ENCODE data around the gene AHRR.

AHRR gene

DNA sequence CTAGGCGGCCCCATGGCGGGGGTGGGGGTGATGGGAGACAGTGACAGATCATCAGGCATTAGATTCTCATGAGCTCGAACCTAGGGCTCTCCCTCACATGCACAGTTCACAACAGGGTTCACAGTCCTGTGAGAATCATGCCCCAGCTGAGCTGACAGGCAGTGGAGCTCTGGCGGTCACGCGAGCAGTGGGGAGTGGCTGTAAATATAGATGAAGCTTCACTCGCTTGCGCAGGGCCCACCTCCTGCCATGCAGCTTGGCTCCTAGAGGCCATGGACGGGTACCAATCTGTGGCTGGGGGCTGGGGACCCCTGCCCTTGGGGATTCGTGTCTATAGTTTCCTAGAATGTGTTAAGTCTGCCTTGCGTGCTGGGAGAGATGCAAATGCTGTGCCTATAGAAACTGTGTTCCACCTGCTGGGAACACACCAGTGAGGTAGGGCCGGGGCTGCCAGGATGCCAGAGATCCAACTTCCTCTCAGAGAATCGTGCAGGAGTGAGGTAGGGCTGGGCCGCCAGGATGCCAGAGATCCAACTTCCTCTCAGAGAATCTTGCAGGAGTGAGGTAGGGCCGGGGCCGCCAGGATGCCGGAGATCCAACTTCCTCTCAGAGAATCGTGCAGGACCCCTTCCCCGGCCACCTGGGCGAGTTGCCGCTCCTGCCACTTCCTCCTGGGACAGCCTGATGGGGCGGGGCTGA lies 107.4 kb downstream of the AHRR start:
- Mint-ChIP-seq H3K36me3 (peaks cover 41% of the 10 kb centered on the region), H3K9me3 (no peaks in the 10 kb centered on the region), H3K4me3 (no peak overlapping the region), H3K27ac (no peak overlapping the region), H3K4me1 (peaks cover 31% of the 10 kb centered on the region)
- ATAC-seq, result no peak
- DNase-seq (ENCODE audit: low spot score in 2 of 2), result no peak

DNA sequence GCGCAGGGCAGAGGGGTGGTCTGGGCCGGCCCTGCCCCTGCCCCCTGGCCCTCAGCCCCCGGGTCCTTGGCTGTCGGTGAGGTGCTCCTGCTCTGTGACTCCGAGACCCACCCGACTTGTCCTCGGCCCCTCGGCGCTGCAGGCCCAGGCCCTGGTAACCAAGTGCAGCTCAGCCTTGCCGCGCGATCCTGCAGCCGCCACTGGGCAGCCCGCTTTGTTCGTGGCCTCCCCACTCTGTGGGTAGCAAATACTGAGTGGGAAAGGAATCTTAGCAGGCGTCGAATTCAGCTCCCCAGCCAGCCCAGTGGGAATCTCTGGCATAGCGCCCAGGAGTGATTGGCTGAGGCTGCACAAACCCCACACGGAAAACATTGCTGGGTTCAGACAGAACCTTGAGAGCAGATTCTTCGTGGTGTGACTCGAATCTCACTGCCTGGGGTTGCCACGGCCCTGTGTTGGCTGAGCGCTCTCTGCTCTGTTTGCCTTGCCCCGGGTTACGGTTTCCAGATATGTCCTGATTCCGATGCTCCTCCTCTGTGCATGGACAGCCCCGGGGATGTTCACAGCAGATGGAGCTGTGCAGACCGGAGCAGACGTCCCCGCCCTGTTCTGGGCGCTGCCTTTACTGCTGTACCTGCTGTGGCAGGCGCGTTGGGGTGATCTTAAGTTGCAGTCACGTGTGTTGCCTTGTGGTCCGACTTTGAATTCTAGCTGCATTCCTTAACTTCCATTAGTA lies 108.1 kb downstream of the AHRR start:
- H3K4me3 Mint-ChIP-seq, result no peak overlapping the region
- H3K36me3 Mint-ChIP-seq, result peaks cover 42% of the 10 kb centered on the region
- DNase-seq (ENCODE audit: low spot score in 2 of 2) (no peak), ATAC-seq (no peak)
- no peak overlapping the region for H3K27ac Mint-ChIP-seq
- no peaks in the 10 kb centered on the region for H3K9me3 Mint-ChIP-seq
- H3K4me1 Mint-ChIP-seq, result peaks cover 29% of the 10 kb centered on the region

DNA sequence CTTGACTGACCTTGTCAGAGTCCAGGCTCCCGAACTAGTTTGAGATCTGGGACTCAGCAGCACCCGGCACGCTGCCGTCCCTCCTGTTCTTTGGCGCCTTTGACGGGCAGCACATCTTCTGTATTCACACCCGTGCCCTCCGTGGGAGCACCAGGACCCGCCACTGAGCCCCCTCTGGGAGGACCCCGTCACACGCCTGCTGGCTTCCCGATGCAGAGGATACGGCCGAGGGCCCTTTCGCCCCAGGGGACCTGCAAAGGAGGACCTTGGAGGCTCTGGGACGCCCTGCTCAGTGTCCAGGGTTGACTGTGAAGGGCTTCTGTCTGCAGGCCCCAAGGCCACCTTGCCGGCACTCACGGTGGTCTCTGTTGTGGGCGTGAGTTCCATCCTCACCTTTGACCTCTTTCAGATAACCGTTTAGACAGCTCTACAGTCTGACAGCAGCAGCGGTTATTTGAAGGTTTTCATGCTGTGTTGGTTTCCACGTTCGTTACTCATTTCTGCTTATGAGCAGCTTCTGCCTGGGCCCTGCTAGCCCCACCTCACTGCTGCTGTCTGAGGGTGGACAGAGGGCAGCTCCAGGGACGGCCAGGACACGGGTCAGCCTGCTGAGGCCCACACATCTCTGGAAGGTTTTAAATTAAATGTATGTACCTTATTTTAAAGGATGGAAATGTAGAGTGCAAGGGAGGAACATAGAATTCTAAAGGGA lies 108.9 kb downstream of the AHRR start:
- ATAC-seq, result no peak
- peaks cover 25% of the 10 kb centered on the region for H3K4me1 Mint-ChIP-seq
- H3K9me3 Mint-ChIP-seq, result no peaks in the 10 kb centered on the region
- peaks cover 47% of the 10 kb centered on the region for H3K36me3 Mint-ChIP-seq
- no peak overlapping the region for H3K27ac Mint-ChIP-seq
- no peak for DNase-seq (ENCODE audit: low spot score in 2 of 2)
- H3K4me3 Mint-ChIP-seq, result no peak overlapping the region

DNA sequence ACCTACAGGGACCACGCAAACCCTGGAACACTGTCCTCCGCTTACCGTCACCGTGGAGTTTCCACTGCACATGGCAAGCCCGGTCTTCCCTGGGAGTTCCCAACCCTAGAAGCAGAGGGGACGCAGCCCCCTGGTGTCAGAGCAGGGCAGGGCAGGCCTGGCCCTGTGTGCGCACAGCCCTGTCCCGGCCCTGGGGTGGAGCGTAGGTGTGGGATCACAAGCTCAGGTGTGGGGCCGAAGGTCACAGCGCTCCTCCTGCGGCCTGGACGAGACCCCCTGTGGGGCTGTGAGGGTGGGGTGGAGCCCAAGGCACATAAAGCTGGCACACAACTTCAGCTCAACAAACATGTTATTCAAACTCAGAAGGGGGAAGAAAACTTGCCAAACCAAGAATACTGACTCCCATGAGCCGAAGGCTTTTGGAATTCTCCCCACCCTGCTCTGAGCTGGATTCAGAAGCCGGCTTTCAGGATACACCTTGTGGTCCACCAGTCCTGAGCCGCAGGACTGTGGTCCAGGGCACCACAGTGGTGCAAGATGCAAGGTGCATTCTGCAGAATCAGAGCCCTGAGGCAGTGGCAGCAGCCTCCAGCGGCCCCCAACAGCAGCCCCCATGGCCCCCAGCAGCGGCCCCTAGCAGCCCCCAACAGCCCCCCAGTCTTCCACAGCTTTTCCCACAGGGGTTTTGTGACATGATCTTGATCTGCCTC lies 109.6 kb downstream of the AHRR start:
- Mint-ChIP-seq H3K36me3 (peaks cover 51% of the 10 kb centered on the region), H3K4me3 (no peak overlapping the region), H3K9me3 (no peaks in the 10 kb centered on the region), H3K27ac (peak overlapping the region; percentile 64), H3K4me1 (peaks cover 20% of the 10 kb centered on the region)
- ATAC-seq (peak; percentile 88), DNase-seq (ENCODE audit: low spot score in 2 of 2) (peak in 1 of 2 donors; percentile 64)

DNA sequence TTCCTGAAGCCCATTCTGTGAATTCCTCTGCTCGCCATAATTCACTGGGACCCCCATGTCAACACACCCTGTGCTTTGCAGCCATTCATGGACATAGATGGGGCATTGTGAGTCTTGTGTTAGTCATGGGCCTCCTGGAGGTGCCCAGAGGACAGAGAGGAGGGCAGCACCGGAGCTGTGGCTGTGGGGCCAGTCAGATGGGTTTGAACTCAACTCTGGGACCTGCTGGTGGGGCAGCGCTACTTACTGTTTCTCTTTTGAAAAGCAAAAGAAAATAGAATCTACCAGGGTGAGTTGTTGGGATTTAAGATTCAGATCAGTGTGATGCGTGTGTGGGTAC lies 110.2 kb downstream of the AHRR start:
- peak overlapping the region; percentile 64 for H3K27ac Mint-ChIP-seq
- ATAC-seq (no peak), DNase-seq (ENCODE audit: low spot score in 2 of 2) (no peak)
- H3K4me3 Mint-ChIP-seq, result no peak overlapping the region
- no peaks in the 10 kb centered on the region for H3K9me3 Mint-ChIP-seq
- peaks cover 15% of the 10 kb centered on the region for H3K4me1 Mint-ChIP-seq
- H3K36me3 Mint-ChIP-seq, result peaks cover 51% of the 10 kb centered on the region

DNA sequence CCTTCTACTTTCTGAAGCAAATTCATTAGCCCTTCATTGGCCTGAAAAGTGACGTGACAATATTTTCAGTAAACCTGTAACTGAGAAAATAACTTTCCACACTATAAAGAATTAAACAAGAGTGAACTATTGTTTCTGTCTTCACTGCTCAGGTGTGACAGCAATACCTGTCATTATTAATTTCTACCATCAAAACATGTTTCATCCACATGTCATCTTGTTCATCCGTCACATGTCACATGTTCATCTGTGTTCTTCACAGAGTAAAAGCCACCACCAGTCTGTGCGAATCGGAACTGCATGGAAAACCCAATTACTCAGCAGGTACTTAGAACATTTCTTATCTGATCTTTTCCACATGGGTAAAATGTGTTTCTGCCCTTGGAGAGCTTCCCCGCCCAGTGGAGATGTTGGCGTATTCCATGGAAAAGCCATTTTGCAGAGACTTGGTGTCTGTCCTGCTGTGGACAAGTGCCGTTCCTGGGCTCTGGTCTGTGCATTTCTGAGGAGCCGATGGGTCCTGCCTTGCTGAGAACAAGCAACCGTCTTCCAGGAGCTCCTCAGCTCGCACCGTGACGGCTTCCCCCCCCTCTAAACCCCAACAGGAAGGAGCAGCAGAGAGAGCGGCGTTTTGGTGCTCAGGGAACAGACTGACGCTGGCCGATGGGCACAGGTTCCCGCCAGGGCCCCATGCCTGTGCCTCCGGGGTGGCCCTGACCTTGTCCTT lies 110.8 kb downstream of the AHRR start:
- no peak overlapping the region for H3K4me3 Mint-ChIP-seq

DNA sequence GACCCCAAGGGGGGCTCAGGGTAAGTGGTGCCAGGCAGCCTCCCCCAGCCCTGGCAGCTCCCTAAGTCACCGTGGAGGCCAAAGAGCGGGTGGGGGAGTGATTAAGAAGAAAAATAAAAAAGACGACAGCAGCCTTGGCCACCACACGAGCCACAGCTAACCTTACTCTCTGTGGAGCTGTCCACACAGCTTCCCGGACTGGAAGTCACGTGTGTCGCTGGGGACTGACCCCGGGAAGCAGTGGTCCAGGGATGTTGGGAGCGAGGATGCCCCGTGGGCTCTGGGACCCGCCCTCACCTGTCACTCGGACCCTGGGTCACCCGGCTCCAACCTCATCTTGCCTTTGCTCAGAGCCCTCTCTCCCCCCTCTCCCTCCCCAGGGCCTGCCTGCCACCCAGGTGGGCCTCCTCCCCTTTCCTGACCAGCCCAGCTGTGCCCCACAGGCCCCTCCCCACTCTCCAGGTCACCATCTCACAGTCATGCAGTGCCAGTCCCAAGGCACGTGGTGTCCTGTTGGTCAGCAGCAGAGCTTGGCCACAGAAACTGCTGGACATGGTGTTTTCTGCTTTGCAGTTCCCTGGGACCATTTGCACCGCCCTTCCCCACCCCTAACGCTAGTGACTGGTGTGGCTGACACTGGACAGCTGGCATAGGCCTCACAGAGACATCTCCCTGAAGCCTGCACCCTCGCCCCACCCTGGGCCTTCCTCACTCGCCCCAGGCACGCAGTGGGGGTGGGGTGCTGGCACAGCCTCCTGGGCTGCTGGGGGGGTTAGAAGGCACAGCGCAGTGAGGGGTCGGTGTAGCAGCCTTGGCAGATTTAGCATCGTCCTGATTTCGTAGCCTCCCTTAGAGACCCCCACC lies 111.6 kb downstream of the AHRR start:
- H3K4me1 Mint-ChIP-seq, result peaks cover 15% of the 10 kb centered on the region
- H3K27ac Mint-ChIP-seq, result peak overlapping the region; percentile 40
- no peaks in the 10 kb centered on the region for H3K9me3 Mint-ChIP-seq
- DNase-seq (ENCODE audit: low spot score in 2 of 2) (no peak), ATAC-seq (no peak)
- H3K4me3 Mint-ChIP-seq, result no peak overlapping the region
- H3K36me3 Mint-ChIP-seq, result peaks cover 47% of the 10 kb centered on the region

More for the DNA sequence above, 110.8 kb downstream of the AHRR start:
- peak overlapping the region; percentile 64 for H3K27ac Mint-ChIP-seq
- ATAC-seq (no peak), DNase-seq (ENCODE audit: low spot score in 2 of 2) (no peak)
- H3K9me3 Mint-ChIP-seq, result no peaks in the 10 kb centered on the region
- H3K4me1 Mint-ChIP-seq, result peaks cover 15% of the 10 kb centered on the region
- peaks cover 47% of the 10 kb centered on the region for H3K36me3 Mint-ChIP-seq

DNA sequence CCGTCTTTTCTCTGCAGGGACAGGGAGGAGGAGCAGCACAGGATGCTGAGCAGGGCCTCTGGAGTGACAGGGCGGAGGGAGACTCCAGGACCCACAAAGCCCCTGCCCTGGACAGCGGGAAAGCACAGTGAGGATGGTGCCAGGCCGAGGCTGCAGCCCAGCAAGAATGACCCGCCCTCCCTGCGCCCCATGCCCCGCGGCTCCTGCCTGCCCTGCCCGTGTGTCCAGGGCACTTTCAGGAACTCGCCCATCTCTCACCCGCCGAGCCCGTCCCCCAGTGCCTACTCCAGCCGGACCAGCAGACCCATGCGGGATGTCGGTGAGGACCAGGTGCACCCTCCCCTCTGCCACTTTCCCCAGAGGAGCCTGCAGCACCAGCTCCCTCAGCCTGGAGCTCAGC lies 112.3 kb downstream of the AHRR start:
- Mint-ChIP-seq H3K27ac (peak overlapping the region; percentile 40), H3K4me1 (peaks cover 15% of the 10 kb centered on the region), H3K4me3 (no peak overlapping the region), H3K36me3 (peaks cover 47% of the 10 kb centered on the region), H3K9me3 (no peaks in the 10 kb centered on the region)
- ATAC-seq (no peak), DNase-seq (ENCODE audit: low spot score in 2 of 2) (no peak)

DNA sequence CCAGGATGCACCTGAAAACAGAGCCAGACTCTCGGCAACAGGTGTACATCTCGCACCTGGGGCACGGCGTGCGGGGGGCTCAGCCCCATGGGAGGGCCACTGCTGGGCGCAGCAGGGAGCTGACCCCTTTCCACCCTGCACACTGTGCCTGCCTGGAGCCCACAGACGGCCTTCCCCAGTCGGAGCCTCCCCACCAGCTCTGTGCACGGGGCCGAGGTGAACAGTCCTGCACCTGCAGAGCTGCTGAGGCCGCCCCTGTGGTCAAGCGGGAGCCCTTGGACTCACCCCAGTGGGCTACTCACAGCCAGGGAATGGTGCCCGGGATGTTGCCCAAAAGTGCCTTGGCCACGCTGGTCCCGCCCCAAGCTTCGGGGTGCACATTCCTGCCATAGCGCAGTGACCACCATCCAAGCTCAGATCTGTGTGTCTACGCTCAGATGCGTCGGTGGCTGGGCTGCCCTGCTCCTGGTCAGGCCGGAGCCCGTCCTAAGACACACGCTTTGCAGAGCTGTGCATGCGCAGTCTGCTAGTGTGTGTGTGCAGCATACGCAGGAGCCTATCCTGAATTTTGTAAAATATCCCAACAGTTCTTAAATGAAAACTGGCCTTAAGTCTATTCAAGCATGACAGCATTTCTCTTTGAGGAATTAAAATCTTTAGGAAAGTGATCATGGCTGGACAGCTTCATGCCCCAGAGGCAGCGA lies 113.1 kb downstream of the AHRR start:
- H3K9me3 Mint-ChIP-seq, result no peaks in the 10 kb centered on the region
- no peak overlapping the region for H3K4me3 Mint-ChIP-seq
- H3K4me1 Mint-ChIP-seq, result peaks cover 15% of the 10 kb centered on the region
- H3K27ac Mint-ChIP-seq, result no peak overlapping the region
- peaks cover 47% of the 10 kb centered on the region for H3K36me3 Mint-ChIP-seq
- DNase-seq (ENCODE audit: low spot score in 2 of 2) (no peak), ATAC-seq (no peak)

DNA sequence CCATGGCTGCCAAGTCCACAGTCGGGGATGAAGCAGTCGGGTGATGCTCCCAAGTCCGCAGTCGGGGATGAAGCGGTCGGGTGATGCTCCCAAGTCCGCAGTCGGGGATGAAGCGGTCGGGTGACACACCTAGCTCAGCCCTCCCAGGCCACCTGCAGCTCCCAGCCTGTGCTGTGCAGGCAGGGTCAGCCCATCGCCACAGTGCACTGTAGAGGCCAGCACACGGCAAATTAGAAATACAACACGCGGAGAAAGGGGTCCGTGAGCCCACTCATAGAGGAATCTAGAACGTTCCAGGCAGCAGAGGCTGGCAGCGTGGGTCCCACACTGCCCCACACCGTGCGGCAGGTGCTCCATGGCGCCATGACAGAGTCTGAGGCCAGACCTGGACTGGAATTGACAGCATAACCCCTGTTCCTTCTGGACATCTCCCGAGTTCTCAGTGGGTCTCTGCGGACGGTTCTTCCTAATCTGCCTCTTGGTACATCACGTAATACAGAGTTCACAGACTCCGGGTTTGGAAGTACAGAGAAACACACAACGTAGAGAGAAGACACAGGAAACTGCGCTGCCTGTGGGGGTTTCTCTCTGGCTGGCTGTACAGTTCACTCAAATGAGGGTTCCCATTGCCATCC lies 113.8 kb downstream of the AHRR start:
- Mint-ChIP-seq H3K36me3 (peaks cover 40% of the 10 kb centered on the region), H3K4me1 (peaks cover 10% of the 10 kb centered on the region), H3K27ac (no peak overlapping the region), H3K4me3 (no peak overlapping the region), H3K9me3 (no peaks in the 10 kb centered on the region)
- DNase-seq (ENCODE audit: low spot score in 2 of 2) (no peak), ATAC-seq (no peak)

DNA sequence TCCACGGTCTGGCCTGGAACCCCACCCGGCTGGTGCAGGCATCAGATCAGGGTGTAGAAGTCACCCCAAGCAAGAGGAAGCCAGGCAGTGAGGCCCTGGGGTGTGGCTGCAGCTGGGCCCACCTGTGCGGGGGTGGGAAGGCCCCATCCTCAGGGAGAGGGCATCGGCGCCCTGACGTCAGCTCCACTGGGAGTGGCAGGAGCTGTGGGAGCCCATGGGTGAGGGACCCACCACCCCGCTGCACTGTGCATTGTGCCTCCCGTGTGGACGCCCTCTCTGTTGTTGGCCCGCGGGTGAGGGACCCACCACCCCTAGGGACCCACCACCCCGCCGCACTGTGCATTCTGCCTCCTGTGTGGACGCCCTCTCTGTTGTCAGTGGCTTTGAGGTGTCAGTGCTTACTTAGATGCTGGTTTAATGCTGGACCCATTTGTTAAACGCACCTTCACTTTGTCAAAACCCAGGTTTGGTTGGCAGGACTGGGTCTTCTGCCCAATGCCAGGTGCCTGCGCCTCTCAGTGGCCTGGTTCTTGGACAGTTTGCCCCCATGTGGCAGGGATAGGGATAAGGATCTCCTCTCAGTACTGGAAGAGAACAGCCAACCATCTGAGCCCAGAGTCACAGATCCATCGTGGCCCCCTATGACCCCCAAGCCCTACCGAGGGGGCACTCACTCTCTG lies 114.6 kb downstream of the AHRR start:
- ATAC-seq (peak; percentile 37), DNase-seq (ENCODE audit: low spot score in 2 of 2) (no peak)
- peaks cover 1% of the 10 kb centered on the region for H3K4me1 Mint-ChIP-seq
- H3K4me3 Mint-ChIP-seq, result no peak overlapping the region
- H3K36me3 Mint-ChIP-seq, result peaks cover 38% of the 10 kb centered on the region
- H3K9me3 Mint-ChIP-seq, result no peaks in the 10 kb centered on the region
- H3K27ac Mint-ChIP-seq, result no peak overlapping the region

DNA sequence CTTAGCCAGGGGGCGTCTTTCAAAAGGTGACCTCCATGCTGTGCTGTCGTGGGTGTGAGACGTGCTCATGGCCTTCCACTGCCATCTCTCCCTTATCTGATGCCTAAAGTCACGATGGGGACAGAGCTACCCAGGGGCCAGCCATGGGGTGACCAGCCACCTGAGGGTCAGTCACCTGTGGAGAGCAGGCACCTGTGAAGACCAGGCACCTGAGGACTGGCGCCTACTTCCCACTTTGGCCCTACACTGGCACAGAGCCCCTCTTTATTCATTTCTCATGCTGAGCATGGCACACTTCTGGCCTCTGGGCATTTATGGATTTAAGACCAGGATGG lies 115.1 kb downstream of the AHRR start:
- Mint-ChIP-seq H3K36me3 (peaks cover 38% of the 10 kb centered on the region), H3K4me1 (no peaks in the 10 kb centered on the region), H3K9me3 (no peaks in the 10 kb centered on the region), H3K27ac (peak overlapping the region; percentile 48), H3K4me3 (no peak overlapping the region)
- DNase-seq (ENCODE audit: low spot score in 2 of 2) (no peak), ATAC-seq (peak; percentile 14)

DNA sequence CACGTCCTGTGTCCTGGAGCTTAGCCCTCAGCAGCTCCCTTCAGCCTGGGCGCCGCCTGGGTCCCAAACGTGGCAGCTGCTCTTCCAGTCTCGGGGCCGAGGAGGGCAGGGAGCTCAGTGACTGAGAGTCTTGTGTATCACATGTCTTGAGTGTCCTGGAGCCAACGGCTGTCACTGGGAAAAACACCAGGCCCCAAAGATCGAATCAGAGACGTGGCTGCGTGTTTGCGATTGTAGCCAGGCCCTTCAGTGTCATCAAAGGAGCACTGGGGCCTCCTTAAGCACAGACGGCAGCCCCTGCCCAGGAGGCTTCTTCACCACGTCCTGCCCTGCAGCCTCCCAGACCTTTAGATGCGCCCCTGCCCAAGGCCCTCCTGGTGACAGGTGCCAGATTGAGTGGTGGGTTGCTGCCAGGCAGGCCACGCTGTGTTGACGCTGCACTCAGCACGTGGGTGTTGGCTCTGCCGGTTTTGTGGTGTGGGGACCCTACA lies 115.8 kb downstream of the AHRR start:
- Mint-ChIP-seq H3K27ac (no peak overlapping the region), H3K36me3 (peaks cover 36% of the 10 kb centered on the region), H3K4me3 (no peak overlapping the region), H3K4me1 (peaks cover 3% of the 10 kb centered on the region), H3K9me3 (no peaks in the 10 kb centered on the region)
- ATAC-seq, result no peak
- no peak for DNase-seq (ENCODE audit: low spot score in 2 of 2)

Measured in stimulated activated effector memory CD8-positive, alpha-beta T cell treated with anti-CD3 and anti-CD28 coated beads, Interleukin-12 subunit alpha, Interleukin-12 subunit beta, amount 100 ng/mL, for 72 hours (primary cell).